Ishikawa (cell line): ENCODE results near the gene PBLD.

ENCODE experiments used
- CEBPB ChIP-seq: IDR thresholded peaks from 2 replicates; pipeline ENCODE4 v1.6.1; 2012
- CREB1 ChIP-seq: IDR thresholded peaks from 2 replicates; pipeline ENCODE4 v1.6.1; 2012; ENCODE audit warnings: low read depth
- EGR1 ChIP-seq: IDR thresholded peaks from 2 replicates; pipeline ENCODE4 v1.6.1; 2012
- EP300 ChIP-seq: IDR thresholded peaks from 2 replicates; pipeline ENCODE4 v1.6.1; 2012; ENCODE audit warnings: borderline replicate concordance
- MAX ChIP-seq: IDR thresholded peaks from 2 replicates; pipeline ENCODE4 v1.6.1; 2012
- RAD21 ChIP-seq: IDR thresholded peaks from 2 replicates; pipeline ENCODE4 v1.6.1; 2012; ENCODE audit warnings: low read depth
- REST ChIP-seq: IDR thresholded peaks from 2 replicates; pipeline ENCODE4 v1.6.1; 2012; ENCODE audit warnings: low read depth, mild to moderate bottlenecking
- TAF1 ChIP-seq: IDR thresholded peaks from 2 replicates; pipeline ENCODE4 v1.6.1; 2012; ENCODE audit warnings: low read depth, mild to moderate bottlenecking
- TCF12 ChIP-seq: IDR thresholded peaks from 2 replicates; pipeline ENCODE4 v1.6.1; 2012; ENCODE audit warnings: low read depth
- TEAD4 ChIP-seq: IDR thresholded peaks from 2 replicates; pipeline ENCODE4 v1.6.1; 2012
- USF1 ChIP-seq: IDR thresholded peaks from 2 replicates; pipeline ENCODE4 v1.6.1; 2012
- YY1 ChIP-seq: IDR thresholded peaks from 2 replicates; pipeline ENCODE4 v1.6.1; 2012; ENCODE audit warnings: low read depth
- ZBTB7A ChIP-seq: IDR thresholded peaks from 2 replicates; pipeline ENCODE4 v1.6.1; 2012; ENCODE audit warnings: low read depth

GRCh38 chr10:68332259-68333057 lies at the start of gene PBLD:
- TF ChIP-seq REST: no peak
- TF ChIP-seq RAD21: peak; percentile 21; the same call in 1 of the 2 replicates
- TF ChIP-seq YY1: peak; percentile 90
- TF ChIP-seq ZBTB7A: peak; percentile 42; the same call in 1 of the 2 replicates
- TF ChIP-seq EGR1: peak; percentile 26; the same call in 1 of the 2 replicates
- no peak for TF ChIP-seq EP300
- no peak for TF ChIP-seq TCF12
- TF ChIP-seq TAF1: no peak; the same call in none of the 2 replicates
- TF ChIP-seq MAX: peak; percentile 12; the same call in 1 of the 2 replicates
- no peak for TF ChIP-seq TEAD4
- TF ChIP-seq CEBPB: no peak
- no peak for TF ChIP-seq USF1
- TF ChIP-seq CREB1: no peak
